Activated effector memory CD4-positive, alpha-beta T cell treated with Interleukin-2 at 50 U/mL for 16 hours (primary cell): ENCODE results near the gene S100A2.

Source experiments
- DNase-seq: peaks from one replicate; pipeline ENCODE4 v3.0.0-alpha.2; 2020

Gene S100A2

GRCh38 chr1:153543736-153544135 lies 21.9 kb downstream of the S100A2 start:
- DNase-seq = no peak

DNA sequence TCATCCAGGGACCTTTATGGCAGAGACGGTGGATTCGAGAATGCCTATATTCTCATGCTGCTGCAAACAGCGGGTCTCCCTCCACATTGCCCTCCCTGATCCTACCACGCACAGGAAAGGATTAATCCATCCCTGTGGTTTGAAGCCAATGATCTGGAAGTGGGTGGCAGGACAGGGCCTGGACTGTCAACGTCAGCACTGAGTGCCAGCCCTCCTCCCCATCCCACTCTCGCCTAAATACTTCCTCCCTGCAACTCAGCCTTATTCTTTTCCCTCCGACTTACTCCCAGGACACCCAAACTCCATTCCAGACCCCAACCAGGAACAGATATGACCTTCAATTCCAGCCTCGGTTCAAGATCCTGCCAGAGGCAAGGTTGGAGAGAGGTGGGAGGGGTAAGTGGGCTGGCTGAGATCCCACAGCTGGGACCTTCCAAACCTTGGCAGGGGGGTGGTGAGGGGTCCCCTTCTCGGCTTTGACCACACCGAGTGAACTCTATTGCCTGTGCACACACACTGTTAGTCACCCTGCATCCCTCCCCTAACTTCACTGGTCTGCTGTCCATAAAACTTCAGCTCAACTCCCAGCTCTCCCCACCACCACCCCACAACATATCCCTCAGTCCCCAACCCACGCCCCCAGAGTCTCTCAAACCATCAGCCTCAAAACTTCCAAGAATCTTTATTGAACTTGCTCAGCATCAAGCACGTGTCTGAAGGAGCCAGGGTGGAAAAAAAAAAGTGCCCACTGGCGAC lies 22.5 kb downstream of the S100A2 start:
- no peak for DNase-seq

DNA sequence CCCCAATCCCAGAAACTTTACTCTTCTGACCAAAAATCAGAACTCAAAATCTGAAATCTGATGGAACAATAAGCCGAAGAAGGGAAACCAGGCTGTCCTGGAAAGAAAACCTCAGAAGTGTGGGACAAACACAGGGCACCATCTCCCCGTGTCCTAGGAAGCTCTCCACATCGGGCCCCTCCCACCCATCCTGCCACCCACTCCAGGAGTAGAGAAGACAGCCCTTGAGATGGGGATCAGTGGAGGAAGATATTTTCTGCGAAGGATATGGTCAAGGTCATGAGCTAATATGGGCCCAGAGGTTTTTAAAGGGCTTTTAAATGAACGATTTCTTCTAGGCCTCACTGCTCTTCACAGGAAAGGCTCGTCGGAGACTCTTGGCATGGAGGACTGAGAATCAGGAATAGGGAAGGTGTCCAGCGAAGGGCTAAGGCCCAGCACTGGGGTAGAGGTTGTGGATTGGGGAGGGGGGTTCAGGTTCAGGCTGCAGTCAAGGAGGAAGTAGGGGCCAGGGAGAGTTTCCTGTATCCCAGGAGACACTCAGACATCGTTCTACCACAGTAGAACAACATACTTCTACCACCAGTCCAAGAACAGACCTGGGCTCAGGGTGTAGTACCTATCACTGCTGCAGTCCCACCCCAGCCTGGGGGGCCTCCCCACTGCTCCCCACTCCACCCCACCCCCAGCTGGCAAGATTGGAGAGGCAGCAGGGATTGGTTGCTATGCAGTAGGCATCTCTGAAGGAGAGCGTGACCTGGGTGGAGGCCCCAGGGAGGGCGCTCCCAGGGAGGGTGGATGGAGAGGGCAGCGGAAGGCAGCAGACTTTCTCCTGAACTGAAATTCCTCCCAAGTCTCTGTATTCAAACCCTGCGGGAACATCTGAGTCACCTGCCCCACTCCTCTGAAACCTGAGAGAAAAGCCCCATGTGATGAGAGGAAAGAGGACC lies 23.7 kb downstream of the S100A2 start:
- no peak for DNase-seq

DNA sequence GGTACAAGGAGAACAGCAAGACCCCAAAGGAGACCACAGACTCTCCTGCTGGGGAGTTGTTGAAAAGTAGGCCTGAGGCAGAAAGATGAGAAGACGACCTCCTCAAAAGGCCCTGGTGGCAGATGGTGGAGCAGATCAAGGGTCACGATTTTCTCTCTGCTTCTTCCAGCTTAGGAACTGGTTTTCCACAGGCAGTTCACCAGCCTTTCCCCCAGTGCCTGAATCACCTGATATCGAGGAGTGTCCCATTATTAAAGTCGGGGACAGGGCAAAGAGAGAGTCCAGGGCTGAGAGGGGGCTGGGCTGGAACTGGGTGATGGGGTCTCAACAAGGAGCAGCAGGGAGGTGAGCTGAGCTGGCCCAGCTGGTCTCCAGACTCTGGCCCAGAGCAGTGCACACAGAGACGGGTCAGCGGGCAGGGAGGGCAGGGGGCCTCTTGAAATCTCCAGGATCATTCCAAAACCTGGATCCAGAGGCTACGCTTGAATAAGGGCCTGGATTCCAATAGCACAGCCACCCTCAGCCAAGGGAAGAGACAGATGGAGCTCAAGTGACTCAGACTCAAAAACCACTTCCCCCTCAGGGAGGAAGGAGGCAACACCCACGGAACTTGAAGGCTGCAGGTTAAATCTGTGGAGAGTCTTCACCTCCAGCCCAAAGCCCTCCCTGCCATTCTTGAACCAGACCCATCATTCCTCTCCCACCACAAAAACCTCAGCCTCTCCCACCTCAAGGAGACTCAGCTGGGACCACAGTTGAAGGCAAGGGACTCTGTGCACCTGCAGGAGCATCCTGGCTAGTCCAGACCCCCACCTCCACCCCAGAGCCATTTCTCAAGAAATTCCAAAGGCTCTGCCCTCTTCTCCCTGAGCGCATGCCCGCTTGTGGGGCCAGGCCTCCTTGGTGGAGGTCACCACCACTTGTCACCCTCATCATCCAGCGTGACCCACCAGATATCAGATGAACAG lies 25.0 kb downstream of the S100A2 start, which contains the start of gene S100A5:
S100A5 (minus strand) TSS at position 541 of the 968 bp plus-strand sequence. CDS start 743 bp downstream, outside the sequence.
- peak; percentile 60 for DNase-seq

DNA sequence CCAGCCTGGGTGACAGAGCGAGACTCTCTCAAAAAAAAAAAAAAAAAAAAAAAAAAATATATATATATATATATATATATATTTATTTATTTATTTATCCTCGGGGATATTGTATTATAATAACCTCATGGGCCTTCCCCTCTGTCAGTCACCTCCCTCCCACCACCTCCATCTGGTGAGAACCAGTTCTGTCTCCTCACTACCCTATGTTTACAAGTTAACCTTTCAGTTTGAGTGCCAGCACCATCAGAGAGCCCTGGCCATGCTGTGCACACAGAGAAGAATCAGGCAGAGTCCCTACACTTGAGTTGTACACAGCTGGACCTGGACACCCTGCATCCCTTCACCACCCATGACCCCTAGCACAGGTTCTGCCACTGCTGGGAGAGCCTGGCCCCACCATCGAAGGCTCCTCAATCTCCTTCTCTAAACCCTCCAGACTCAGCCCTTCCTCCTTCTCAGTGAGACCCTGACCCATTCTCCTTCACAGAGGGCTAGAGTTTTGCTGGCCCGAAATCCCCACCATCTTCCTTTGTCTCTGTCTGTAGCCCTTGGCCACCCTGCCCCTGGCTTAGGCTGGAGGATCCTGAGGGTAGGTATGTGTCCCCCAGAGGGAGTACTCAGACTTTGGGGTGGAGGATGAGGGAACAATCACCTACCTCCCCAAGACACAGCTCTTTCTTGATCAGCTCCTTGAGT lies 26.1 kb downstream of the S100A2 start:
- no peak for DNase-seq

DNA sequence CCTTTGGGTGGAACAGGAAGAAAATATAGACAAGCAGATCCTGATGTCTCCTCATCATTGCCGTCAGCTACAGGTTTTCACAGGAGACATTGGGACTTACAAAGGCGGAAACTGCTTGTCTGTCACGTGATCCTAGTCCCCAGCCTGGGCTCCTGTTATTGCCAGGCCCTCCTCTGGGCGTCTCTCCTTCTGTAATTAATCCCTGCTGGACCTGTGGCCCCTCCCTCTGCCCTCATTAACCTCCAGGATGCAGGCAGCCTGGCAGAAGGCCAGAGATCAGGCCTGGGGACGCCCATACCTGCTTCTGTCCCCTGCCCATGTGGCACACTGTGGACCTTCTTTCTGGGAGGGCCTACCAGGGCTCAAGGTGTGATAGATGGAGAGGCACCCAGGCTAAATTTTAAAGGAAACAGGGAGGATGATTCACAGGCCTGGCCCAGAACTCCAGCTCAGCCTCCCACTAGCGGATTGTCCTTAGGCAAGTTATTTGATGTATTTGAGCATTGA lies 27.3 kb downstream of the S100A2 start:
- no peak for DNase-seq

DNA sequence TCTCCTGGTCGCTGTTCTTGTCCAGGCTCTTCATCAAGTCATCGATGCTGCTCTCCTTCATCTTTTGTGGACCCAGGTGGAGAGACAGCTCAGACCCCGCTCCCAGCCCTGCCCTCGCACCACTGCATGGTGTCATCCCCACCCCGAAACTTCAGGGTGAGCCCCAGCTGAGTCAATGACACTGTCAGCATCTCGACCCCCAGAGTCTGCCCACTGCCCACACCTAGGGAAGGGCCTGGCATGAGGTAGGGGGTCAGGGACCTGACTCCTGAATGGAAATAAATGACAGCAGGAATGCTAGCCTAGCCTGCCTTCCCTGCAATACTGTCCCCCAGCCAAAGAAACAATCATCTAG lies 28.3 kb downstream of the S100A2 start:
- no peak for DNase-seq

DNA sequence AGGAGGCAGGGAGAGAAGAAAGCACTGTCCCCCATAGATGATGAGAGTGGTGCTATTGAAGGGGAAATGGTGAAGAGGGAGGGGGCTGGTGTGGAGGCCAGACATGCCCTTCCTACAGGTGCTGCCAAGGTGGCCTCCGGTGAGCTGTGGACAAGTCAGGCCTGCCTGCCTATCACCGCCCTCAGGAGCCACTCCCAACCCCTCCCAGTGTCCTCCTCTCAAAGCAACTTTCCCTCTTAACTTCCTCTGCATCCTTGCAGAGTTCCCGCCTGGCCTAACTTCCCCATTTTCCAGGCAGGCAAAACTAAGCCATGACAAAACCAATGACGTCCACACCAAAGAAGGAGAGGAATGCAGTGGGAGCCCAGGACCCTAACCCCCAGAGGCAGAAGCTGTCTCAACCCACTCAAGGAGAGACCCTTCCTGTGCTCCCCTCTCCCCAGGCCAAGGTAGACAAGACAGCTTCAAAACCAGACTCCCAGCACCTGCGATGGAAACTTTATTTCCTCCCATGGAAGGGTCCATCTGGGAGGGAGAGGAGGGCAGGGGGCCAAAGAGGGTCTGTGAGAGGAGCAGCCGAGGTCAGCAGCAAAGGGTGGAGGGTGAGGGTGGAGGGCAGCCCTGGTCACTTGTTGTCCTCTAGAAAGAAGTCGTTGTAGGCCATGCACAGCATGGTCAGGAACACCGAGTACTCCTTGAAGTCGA lies 28.8 kb downstream of the S100A2 start:
- no peak for DNase-seq

- peak; percentile 81 for DNase-seq
These were observed 29.5 kb downstream of the S100A2 start for GRCh38 chr1:153536012-153536670.

GRCh38 chr1:153535242-153536011 lies 30.2 kb downstream of the S100A2 start, which contains the start of gene S100A6:
TSS of gene S100A6 (minus strand) at chr1:153535991. CDS start at chr1:153535339, 652 bp downstream.
- peak; percentile 53 for DNase-seq

DNA sequence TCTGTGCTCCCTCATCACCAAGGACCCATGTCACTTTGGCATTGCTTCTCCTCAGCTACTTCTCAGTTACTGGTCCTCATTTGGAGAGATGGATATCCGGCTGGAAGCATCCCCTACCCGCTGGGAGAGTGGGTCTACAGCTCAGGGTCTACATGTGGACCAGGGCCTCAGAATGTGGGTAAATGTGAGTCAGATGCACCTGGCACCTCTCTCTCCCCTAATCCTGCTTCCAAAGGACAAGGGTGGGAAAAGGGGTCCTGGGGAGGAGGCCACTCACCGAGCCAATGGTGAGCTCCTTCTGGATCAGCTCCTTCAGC lies 30.8 kb downstream of the S100A2 start:
- DNase-seq = no peak

DNA sequence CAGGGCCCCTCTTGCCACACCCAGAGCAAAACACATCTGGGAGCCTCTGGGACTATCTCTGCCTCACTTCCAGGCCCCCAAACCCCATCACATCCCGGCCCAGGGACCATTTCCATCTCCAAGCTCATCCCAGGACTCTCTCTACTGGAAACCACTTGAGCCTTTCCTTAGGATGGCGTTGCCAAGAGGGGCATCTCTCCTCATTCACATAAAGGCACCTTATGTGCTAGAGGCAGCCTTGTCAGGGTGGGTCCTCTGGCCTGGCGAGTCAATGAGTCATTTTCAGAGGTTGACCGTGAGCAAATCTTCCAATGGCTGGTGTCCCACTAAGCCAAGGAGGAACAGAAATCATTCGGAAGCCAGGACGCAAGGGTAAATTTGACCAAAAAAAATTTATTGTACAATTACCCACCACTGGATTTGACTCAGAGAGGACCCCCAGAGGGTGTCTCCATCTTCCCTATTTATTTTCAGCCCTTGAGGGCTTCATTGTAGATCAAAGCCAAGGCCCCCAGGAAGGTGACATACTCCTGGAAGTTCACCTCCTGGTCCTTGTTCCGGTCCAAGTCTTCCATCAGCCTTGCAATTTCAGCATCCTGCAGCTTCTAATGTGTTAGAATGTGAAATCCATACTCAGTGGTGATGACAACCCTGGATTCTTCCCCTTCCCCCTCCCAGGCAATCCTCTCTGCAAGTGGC lies 31.3 kb downstream of the S100A2 start:
- no peak for DNase-seq

- DNase-seq = peak; percentile 15
These were observed 31.9 kb downstream of the S100A2 start for GRCh38 chr1:153533689-153534201.

- peak; percentile 72 for DNase-seq
These were observed 32.7 kb downstream of the S100A2 start for GRCh38 chr1:153532769-153533599.

- peak; percentile 42 for DNase-seq
These were observed 33.5 kb downstream of the S100A2 start for GRCh38 chr1:153532181-153532580.

GRCh38 chr1:153531638-153532037 lies 34.0 kb downstream of the S100A2 start:
- DNase-seq = no peak

DNA sequence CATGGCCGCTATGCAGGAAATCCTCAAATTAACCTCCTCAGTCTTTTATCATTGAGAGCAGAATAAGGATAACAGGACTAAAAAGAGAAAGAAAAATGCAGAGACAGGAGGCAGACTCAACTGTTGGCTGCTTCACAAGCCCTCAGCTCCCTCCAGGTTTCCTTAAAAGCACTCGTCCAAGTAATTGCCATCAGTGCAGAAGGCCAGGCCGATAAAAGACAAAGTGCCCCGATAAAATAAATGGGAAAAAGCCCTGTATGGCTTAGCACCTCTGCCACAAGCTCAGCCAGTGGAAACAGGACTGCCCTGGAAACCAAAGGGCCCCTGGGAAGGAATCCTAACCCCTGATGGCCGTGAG lies 38.0 kb downstream of the S100A2 start:
- DNase-seq = no peak
